CD1c-positive myeloid dendritic cell (primary cell): ENCODE results near the gene VWA1.
"Not testable (repeated sequence)": the region's sequence is repeated elsewhere in the genome, so short reads cannot be mapped to it uniquely, and the experiment has no call there.

ENCODE experiments used
- DNase-seq: peaks from one replicate; pipeline ENCODE4 v3.0.0-alpha.2; 2016; ENCODE audit errors: extremely low spot score

VWA1 gene

DNA sequence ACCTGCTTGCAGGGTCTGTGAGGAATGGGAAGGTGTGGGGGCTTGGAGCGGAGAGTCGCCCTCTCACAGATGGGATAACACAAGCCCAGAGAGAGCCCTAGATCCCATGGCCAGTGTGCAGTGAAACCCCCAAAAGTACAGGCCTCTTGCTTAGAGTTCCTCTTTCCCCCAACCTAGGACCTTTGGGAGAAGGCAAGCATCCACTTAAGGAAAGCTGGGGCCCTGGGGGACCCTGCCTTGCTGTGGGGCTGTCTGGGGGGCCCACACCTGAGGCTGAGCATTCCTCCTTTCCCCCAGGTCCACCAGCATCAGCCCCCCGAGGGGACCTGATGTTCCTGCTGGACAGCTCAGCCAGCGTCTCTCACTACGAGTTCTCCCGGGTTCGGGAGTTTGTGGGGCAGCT is 1.1 kb downstream of the VWA1 start:
- DNase-seq, result no peak

DNA sequence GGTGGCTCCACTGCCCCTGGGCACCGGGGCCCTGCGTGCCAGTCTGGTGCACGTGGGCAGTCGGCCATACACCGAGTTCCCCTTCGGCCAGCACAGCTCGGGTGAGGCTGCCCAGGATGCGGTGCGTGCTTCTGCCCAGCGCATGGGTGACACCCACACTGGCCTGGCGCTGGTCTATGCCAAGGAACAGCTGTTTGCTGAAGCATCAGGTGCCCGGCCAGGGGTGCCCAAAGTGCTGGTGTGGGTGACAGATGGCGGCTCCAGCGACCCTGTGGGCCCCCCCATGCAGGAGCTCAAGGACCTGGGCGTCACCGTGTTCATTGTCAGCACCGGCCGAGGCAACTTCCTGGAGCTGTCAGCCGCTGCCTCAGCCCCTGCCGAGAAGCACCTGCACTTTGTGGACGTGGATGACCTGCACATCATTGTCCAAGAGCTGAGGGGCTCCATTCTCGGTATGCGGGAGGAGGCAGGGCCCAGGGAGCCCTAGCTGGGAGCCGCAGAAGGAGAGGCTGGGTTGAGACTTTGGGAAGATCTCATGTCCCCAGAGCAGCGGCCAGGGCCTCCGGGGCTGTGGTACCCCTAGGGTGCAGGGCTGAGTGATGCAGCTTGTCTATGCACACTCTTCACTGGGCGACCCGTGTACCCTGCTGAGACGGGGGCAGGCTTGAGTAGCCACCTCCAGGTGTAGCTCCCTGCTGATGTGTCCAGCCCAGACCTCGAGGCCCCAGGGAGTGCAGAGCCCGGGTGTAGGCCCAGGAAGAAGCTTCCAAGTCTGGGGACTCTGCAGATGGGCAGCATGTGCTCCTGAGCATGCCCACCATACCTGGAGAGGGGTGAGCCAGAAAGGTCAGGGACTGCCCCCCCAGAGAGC is 1.8 kb downstream of the VWA1 start:
- DNase-seq, result no peak

DNA sequence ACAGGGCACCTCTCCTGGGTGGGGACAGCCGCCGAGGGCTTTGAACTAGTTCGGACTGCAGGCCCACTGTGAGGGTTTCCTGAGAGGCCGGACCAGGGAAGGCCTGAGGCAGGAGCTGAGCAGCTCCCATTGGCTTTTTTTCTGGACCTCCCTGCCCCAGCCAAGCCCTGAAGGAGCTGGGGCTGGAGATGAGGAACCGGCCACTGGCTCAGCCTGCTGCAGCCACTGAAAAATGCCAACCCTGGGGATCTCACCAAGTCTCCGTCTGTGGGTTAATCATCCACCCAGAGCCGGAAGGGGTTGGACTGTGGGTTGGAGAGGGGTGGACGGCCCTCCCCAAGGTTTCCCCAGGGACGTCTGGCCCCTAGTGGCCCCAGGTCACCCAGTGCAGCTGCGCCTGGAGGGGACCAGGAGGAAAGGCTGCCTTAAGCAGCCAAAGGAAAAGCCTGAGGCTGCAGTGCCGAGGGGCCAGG is 2.5 kb downstream of the VWA1 start:
- DNase-seq, result no peak

DNA sequence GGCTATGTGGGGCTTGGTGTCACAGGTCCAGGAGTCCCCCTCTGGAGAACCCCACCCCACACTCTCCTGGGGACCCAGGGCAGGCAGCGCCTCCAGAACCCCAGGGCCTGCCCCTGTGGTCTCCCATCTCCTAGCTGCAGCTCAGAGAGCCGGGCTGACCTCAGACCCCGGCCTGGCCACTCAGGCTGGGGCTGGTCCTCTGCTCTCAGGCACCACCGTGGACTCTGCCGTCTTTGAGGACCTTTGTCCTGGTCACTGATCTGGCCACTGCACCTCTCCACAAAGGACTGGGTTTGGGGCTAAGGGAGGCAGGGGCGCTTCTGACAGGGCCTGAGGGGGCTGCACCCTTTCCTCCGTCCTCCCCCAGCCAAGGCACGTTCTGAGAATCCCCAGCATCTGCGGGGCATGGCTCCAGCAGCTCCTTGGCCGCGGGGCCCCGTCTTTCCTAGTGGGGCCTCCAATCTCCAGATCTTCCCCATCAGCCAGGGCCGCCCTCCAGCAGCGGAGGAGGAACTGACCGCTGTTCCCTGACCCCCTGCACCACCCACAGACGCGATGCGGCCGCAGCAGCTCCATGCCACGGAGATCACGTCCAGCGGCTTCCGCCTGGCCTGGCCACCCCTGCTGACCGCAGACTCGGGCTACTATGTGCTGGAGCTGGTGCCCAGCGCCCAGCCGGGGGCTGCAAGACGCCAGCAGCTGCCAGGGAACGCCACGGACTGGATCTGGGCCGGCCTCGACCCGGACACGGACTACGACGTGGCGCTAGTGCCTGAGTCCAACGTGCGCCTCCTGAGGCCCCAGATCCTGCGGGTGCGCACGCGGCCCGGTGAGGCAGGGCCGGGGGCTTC is 3.3 kb downstream of the VWA1 start:
- DNase-seq, result no peak

DNA sequence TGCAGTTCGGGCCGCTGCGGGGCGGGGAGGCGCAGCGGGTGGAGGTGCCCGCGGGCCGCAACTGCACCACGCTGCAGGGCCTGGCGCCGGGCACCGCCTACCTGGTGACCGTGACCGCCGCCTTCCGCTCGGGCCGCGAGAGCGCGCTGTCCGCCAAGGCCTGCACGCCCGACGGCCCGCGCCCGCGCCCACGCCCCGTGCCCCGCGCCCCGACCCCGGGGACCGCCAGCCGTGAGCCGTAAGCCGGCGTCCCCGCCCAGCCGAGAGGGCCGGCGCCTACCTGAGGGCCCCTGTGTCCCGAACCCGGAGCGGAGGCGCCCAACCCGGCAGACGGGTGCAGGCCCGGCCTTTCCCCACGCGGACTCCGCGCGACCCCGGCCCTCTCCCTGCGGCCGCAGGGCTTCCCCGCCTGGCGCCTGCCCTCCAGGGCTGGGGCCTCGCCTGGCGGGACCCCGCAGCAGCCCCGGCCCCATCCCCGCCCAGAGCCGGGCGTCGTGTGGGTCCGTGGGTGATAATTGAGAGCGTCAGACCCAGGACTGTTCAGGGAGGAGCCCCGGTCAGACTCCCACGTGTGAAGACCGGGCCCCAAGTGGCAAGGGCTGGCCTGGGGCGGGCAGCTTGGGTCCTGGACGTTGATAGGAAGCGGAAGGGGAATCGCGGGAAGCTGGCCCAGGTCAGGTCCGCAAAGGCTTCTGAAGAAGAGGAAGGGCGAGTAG is 4.2 kb downstream of the VWA1 start:
- DNase-seq, result no peak

DNA sequence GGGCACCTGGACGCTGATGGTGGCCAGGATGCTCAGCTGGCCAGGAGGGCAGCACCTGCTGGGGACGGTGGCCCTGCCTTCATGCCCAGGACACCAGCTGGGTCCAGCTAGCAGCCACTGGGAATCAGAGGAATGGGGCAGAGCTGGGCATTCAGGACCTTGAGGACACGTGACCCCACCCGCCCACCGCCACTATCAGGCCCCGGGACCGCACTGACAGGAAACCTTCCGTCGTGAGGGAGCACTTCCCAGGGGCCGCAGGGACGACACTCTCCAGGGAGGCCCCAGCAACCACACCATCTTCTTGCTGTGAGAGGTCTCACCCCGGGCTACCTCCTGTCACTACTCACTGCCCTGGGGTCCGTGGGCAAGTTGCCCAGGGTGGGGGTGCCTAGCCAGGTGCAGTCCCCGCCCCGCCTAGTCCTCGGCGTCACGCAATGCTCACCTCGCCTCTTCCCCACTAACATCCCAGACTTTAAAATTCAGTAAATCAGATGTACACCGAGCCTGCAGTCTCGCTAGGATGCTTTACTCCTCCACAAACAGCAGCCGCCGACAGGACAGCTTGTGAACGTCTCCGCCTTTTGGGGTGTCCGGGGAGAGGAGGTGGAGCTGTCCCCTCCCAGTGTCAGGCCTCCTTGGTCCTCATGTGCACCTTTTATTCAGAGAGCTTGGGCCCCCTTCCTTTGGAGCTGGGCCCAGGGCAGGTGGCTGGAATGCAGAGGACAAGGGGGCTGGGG is 4.9 kb downstream of the VWA1 start:
- no peak for DNase-seq

DNA sequence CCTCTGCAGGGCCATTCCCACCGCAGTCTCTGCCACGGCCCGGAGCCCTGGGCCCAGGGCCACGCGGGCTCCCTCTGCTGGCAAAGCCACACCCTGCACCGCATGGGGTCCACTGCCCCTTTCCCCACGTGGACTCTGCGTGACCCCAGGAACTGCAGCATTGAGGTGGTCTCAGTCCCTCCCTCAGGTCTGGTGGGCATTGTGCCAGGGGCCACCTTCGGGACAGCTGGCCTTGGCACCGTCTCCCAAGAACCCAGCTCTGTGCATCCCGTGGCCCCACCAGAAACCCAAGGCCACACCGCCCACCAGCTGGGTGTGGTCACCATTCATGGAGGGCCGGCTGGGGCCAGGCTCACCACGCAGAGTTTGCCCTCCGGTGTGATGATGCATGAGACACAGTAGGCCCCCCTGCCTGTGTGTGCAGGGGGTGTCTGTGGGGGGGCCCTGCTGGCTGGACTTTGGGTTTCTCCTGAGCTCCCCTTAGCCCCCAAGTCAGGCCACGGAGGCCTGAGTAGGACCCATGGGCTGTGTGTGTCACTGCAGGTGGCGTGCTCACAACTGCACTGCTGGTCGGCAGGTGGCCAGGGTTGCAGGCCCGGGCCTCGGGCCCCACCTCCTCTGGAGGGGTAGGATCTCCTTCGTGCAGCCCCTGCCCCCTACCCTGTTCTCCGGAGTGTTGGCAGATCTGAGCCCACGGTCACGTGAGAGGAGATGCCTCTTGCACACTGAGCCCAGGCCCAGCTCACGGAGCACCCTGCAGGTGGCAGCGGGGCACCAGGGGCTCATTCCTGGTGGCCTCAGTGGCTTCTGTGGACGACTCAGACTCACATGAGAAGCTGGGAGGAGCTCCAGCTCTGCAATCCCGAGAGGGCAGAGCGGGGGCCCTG is 5.8 kb downstream of the VWA1 start:
- peak; percentile 64 for DNase-seq

DNA sequence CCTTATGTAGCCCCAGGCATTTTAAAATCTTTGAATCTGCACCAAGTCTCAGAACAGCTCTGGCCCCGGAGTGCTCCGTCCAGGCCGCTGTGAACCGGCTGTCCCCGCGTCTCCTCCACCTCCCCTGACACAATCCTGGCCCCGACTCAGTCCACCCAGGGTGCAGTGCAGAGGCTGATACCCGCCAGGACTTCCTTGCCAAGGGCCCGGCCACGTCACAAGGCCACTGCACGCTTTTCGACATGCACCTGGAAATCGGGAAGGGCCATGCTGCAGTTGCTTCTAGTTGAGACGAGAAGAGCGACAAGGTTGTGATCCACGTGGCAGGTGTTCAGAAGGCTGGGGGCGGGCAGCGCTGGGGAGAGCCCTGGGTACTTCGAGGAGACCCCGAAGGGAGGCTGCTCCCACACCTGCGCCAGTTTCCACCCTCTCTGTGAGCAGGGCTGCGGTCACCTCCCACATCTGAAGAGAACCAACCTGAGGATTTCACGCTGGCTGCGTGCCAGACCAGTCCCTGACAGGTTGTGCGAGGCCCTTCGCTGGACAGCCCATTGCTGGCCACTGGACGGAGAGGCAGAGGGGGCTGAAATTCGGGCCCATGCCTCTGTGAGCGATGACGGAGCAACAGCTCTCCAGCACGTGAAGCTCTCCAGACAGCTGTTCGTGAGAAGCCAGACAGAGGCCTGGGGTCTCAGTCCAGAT is 6.7 kb downstream of the VWA1 start:
- no peak for DNase-seq

DNA sequence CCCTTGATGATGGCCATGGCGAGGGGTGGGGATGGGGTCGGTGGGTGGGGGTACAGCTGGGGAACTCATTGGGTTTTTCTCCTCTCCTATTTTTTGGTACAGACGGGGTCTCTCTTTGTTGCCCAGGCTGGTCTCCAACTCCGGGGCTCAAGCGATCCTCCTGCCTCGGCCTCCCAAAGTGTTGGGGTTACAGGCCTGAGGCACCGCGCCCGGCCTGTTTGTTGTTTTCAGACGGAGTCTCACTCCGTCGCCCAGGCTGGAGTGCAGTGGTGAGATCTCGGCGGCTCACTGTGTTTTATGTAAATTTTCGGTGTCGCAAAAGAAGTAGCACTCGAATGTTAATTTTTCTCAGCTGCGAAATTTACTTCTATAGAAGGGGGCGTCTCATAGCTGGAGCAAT is 11.1 kb downstream of the VWA1 start:
- not testable (repeated sequence) for DNase-seq

DNA sequence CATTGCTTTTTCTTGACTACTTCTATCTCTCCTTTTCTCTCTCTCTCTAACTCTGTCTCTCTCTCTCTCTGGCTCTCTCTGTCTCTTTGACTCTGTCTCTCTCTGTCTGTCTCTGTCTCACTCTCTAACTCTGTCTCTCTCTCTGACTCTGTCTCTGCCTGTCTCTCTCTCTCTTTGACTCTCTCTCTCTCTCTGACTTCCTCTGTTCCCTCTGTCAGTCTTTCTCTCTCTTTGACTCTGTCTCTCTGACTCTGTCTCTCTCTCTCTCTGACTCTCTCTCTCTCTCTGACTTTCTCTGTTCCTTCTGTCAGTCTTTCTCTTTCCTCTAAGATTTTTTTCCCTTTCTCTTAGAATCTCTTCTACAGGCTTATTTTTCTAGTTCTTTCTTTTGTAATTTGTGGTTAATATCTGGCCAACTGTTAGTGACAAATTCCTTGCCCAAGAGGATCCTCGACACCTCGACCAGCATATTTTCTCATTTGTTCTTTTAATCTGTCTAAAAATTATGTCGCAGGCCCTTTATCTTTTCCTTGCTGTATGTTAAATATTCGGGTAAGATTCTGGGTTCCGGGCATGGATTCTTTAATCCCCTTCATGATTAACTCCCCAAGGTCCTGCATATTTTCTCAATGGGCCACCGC is 13.7 kb downstream of the VWA1 start, which contains the start of gene ATAD3C:
ATAD3C (plus strand) TSS at position 591 of the 641 bp plus-strand sequence. CDS start 995 bp downstream, outside the sequence.
- DNase-seq, result no peak

DNA sequence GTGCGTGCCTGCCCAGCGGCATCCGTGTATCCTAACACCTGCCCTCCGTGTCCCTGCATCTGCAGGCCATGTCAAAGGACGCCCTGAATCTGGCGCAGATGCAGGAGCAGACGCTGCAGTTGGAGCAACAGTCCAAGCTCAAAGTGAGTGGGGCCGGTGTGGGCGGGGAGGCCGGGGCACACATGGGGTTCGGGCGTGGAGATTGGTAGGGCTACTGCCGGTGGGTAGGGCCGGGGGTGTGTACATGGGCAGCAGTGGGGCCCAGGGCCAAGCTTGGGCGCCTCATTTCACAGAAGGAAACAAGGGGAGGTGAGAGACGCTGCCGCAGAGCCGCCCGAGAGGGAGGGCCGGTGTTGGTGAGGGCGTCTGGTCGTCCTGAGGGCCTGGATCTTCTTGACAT is 15.1 kb downstream of the VWA1 start:
- not testable (repeated sequence) for DNase-seq

DNA sequence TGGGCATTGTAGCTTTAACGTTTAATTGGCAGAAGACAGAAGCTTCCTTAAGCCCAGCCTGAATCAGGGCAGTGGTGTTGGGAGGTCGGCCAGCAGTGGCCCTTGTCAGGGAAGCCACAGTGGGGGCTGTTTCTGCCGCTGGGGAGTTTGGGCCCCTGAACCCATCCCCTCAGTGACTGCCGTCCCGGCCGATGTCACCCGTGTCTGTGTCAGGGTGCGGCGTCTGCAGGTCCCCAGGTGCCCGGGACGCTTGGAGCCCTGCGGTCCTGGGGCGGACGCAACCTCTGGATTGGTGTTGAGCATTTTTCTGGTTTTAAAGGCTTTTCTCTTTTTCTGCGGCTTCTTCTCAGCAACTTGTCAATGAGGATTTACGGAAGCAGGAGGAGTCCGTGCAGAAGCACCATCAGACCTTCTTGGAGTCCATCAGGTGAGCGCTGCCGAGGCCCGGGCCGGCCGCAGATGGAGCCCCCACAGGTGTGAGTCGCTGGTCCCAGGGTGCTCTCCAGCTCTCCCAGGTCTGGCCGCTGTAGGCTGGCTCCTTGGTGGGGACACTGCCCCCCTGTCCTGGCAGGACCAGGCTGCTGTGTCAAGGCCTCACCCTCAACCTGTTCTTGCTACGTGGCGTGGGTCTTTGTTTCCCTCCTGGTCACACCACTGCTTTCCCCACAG is 16.3 kb downstream of the VWA1 start:
- DNase-seq, result no peak

DNA sequence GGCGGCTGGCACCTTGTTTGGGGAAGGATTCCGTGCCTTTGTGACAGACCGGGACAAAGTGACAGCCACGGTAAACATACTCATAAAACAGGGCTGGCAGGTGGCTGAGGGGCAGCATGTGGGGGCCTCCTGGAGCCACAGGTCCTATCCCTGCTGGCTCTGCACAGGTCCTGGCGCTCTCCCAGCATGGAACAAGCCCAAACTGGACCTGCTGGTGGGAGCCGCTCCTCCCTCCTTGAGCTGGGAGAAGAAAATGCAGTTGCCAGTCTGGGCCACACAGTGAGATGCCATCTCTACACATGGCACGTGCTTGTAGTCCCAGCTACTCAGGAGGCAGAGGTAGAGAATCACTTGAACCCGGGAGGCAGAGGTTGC is 16.9 kb downstream of the VWA1 start:
- not testable (repeated sequence) for DNase-seq

DNA sequence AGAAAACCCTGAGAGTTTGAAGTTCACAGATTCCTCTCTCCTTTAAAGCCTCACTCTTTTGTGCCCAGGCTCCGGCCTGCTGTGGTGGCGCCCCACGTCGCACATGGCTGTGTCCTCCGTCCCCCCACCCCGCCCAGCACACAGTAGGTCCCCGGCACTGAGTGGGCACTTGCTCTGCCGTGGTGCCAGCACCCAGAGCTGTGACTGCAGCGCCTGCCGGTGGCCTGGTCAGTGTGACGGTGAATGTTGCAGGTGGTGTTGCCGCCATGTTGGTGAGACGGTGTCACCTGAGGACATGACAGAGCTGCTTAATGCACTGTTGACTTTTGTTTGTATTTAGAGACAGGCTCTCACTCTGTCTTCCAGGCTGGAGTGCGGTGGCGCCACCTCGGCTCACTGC is 17.4 kb downstream of the VWA1 start:
- no peak for DNase-seq

DNA sequence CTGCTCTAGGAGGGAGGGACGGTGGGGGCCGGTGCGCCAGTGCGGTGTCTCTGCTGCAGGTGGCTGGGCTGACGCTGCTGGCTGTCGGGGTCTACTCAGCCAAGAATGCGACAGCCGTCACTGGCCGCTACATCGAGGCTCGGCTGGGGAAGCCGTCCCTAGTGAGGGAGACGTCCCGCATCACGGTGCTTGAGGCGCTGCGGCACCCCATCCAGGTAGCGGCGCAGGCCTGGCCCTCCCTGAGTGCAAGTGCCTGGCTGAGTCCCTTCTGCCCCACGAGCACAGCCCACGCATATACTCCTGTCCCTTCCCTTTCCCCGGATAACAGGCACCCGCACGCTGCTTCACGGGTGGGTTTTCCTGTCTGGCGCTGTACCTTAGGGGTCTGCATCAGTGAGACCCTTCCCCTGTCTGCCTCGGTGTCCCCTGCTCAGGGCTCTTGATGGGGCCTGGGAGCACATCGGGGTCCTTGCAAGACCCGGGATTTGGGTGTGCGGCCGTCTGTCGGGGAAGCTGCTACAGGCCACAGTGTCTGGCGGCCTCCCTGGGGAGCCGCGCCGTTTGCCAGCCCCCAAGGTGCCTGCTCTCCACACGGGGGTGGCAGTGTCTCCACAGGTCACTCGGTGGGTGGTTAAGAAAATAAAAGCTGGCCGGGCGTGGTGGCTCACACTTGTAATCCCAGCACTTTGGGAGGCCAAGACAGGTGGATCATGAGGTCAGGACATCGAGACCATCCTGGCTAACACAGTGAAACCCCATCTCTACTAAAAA is 19.0 kb downstream of the VWA1 start:
- not testable (repeated sequence) for DNase-seq

DNA sequence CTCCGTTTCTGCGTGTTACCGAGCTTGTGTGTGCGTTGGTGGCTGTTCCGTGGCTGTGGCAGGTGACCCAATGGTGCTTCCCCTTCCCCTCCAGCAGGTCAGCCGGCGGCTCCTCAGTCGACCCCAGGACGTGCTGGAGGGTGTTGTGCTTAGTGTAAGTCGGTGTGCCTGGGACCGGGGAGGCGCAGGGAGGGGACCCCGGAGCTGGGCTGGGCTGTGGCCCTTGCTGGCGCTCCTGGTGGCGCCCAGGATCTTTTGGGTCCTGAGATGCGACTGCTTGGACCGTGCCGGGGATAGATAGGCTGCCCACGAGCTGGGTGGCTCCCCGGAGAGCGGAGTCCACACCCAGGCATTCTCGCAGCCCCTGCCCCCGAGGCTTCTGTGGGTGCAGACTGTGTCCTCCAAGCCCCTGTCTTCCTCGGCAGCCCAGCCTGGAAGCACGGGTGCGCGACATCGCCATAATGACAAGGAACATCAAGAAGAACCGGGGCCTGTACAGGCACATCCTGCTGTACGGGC is 19.9 kb downstream of the VWA1 start:
- no peak for DNase-seq

DNA sequence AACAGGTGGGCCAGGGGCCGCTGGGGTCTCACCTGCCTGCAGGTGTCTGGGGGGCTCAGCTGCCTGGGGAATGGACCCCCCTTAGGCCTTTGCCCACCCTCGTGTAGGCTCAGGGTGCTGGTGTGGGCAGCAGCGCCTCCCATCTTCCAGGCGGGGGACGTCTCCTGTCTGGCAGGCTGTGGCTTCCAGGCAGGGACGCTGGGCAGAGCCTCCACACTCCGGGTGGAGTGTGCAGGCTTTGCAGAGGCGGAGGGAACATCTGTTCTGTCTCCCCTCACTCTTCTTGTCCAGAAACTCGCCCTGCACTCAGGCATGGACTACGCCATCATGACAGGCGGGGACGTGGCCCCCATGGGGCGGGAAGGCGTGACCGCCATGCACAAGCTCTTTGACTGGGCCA is 20.4 kb downstream of the VWA1 start:
- not testable (repeated sequence) for DNase-seq
